KMS-11 (cell line): Measurements from ENCODE around the gene LDLRAD3.

ENCODE experiments used
- H2AFZ ChIP-seq: fragments of 200-600 bp; sonication (generic); 2 replicates; pipeline ENCODE4 v1.6.1; 2016; ENCODE audit warnings: antibody characterized with exemption, mixed run types, low read depth
- H3K27ac ChIP-seq: fragments of 200-600 bp; sonication (generic); 2 replicates; pipeline ENCODE4 v1.6.1; 2016; ENCODE audit warnings: mild to moderate bottlenecking, mixed run types
- H3K27me3 ChIP-seq: fragments of 200-600 bp; sonication (generic); 2 replicates; pipeline ENCODE4 v1.6.1; 2017; ENCODE audit warnings: mild to moderate bottlenecking, low read depth, mixed run types, moderate library complexity; ENCODE audit not compliant: insufficient read depth
- H3K36me3 ChIP-seq: fragments of 200-600 bp; sonication (generic); 2 replicates; pipeline ENCODE4 v1.6.1; 2017; ENCODE audit warnings: mild to moderate bottlenecking, mixed run types; ENCODE audit not compliant: insufficient read depth
- H3K4me1 ChIP-seq: fragments of 200-600 bp; sonication (generic); 2 replicates; pipeline ENCODE4 v1.6.1; 2016; ENCODE audit warnings: mild to moderate bottlenecking, low read depth, mixed run types; ENCODE audit not compliant: poor library complexity, severe bottlenecking
- H3K4me2 ChIP-seq: fragments of 200-600 bp; sonication (generic); 2 replicates; pipeline ENCODE4 v1.7.0; 2016; ENCODE audit warnings: mild to moderate bottlenecking, mixed run types
- H3K4me3 ChIP-seq: fragments of 200-600 bp; sonication (generic); IDR thresholded peaks from 2 replicates; pipeline ENCODE4 v1.6.1; 2017; ENCODE audit warnings: low read depth, low read length, mixed read lengths; ENCODE audit not compliant: insufficient read depth
- H3K79me2 ChIP-seq: fragments of 200-600 bp; sonication (generic); 2 replicates; pipeline ENCODE4 v1.6.1; 2016; ENCODE audit warnings: low read depth, mixed run types; ENCODE audit not compliant: insufficient read depth
- H3K9ac ChIP-seq: fragments of 200-600 bp; sonication (generic); 2 replicates; pipeline ENCODE4 v1.6.1; 2016; ENCODE audit warnings: mild to moderate bottlenecking, mixed run types
- H4K20me1 ChIP-seq: fragments of 200-600 bp; sonication (generic); 2 replicates; pipeline ENCODE4 v1.6.1; 2016; ENCODE audit warnings: mild to moderate bottlenecking, mixed run types; ENCODE audit not compliant: insufficient read depth
- CTCF ChIP-seq: fragments of 200-600 bp; sonication (generic); conservative IDR thresholded peaks from 2 replicates; pipeline ENCODE4 v1.6.1; 2017; ENCODE audit warnings: low read depth, mild to moderate bottlenecking, antibody characterized with exemption, low read length, moderate library complexity, mixed read lengths

The LDLRAD3 gene

GRCh38 chr11:35949242-35949641 is 5.4 kb downstream of the LDLRAD3 start:
- Histone ChIP-seq H3K9ac (no peak overlapping the region), H3K4me2 (no peak overlapping the region)

GRCh38 chr11:35950082-35950481 is 6.2 kb downstream of the LDLRAD3 start:
- Histone ChIP-seq H3K4me1 (no peaks in the 10 kb centered on the region), H3K4me3 (no peak overlapping the region), H4K20me1 (no peaks in the 10 kb centered on the region), H3K9ac (no peak overlapping the region), H3K27me3 (no peaks in the 10 kb centered on the region), H2AFZ (no peak overlapping the region), H3K4me2 (no peak overlapping the region), H3K79me2 (no peaks in the 10 kb centered on the region), H3K27ac (no peak overlapping the region), H3K36me3 (no peaks in the 10 kb centered on the region)
- no peak for TF ChIP-seq CTCF

More at GRCh38 chr11:35949242-35949641, 5.4 kb downstream of the LDLRAD3 start:
- no peaks in the 10 kb centered on the region for H3K27me3 ChIP-seq
- no peaks in the 10 kb centered on the region for H4K20me1 ChIP-seq
- no peaks in the 10 kb centered on the region for H3K79me2 ChIP-seq
- no peaks in the 10 kb centered on the region for H3K36me3 ChIP-seq
- H3K4me1 ChIP-seq, result no peaks in the 10 kb centered on the region
- TF ChIP-seq CTCF, result no peak
- no peak overlapping the region for H2AFZ ChIP-seq
- no peak overlapping the region for H3K27ac ChIP-seq
- no peak overlapping the region for H3K4me3 ChIP-seq

GRCh38 chr11:35951680-35952079 is 7.8 kb downstream of the LDLRAD3 start:
- Histone ChIP-seq H3K79me2 (no peaks in the 10 kb centered on the region), H3K4me3 (no peak overlapping the region), H3K4me2 (no peak overlapping the region), H3K36me3 (no peaks in the 10 kb centered on the region), H4K20me1 (no peaks in the 10 kb centered on the region), H3K9ac (no peak overlapping the region), H2AFZ (no peak overlapping the region), H3K27ac (no peak overlapping the region), H3K4me1 (no peaks in the 10 kb centered on the region), H3K27me3 (no peaks in the 10 kb centered on the region)
- no peak for TF ChIP-seq CTCF

GRCh38 chr11:35953081-35953760 is 9.4 kb downstream of the LDLRAD3 start:
- no peak for TF ChIP-seq CTCF
- Histone ChIP-seq H3K4me3 (no peak overlapping the region), H3K27me3 (no peaks in the 10 kb centered on the region), H3K36me3 (no peaks in the 10 kb centered on the region), H4K20me1 (no peaks in the 10 kb centered on the region), H3K27ac (no peak overlapping the region), H2AFZ (no peak overlapping the region), H3K79me2 (no peaks in the 10 kb centered on the region), H3K4me1 (no peaks in the 10 kb centered on the region), H3K4me2 (no peak overlapping the region), H3K9ac (no peak overlapping the region)
